ENCODE measurements around the gene FXYD5. TPM values are rescaled to one million over a fixed set of nuclear protein-coding genes. Genes with fewer than 3 reads are reported as not detected.
A peak's percentile ranks its signal among the peaks of the same experiment; 100 is the strongest.

The FXYD5 gene
- total and polyA plus RNA-seq, 9 of the 15 experiments (the other 6 are each of a cell fraction or from before 2014, with no cell fraction given), result 104 to 537 (median 174) TPM

- no peak for TF ChIP-seq ZKSCAN1 (IDR thresholded peaks at IDR 0.05; ENCODE audit: low read depth, low read length)
- TF ChIP-seq FOXP1 (CRISPR knock-in tag; IDR thresholded peaks at IDR 0.05), result no peak
- peak; percentile 34; the same call in 1 of the 2 replicates for TF ChIP-seq CBFA2T3 (IDR thresholded peaks at IDR 0.05)
- no peak for TF ChIP-seq KAT8 (IDR thresholded peaks at IDR 0.05; ENCODE audit: low read depth)
- no peak for TF ChIP-seq SREBF1 (IDR thresholded peaks at IDR 0.05; ENCODE audit: borderline replicate concordance, low read depth, low read length)
- no peak for TF ChIP-seq MEF2A (IDR thresholded peaks at IDR 0.05; ENCODE audit: control insufficient read depth, low read depth, low read length)
- 0 out of 2 replicates have a peak, but pooled peaks have one; percentile 1 for TF ChIP-seq ZNF197 (CRISPR knock-in tag; IDR thresholded peaks at IDR 0.05; ENCODE audit: low read depth)
- no peak for TF ChIP-seq JUN (IDR thresholded peaks at IDR 0.05; ENCODE audit: borderline replicate concordance, low read depth, low read length)
- TF ChIP-seq JUN (CRISPR knock-in tag; IDR thresholded peaks at IDR 0.05; ENCODE audit: borderline replicate concordance), result no peak
- TF ChIP-seq ZNF384 (IDR thresholded peaks at IDR 0.05; ENCODE audit: low read depth, low read length), result no peak
- no peak; the same call in 1 of the 2 replicates for TF ChIP-seq RFX1 (IDR thresholded peaks at IDR 0.05)
- TF ChIP-seq REST (IDR thresholded peaks at IDR 0.05; ENCODE audit: borderline replicate concordance), result peak; percentile 69
- no peak for TF ChIP-seq REST (CRISPR knock-in tag; IDR thresholded peaks at IDR 0.05; ENCODE audit: low read depth)
- no peak for TF ChIP-seq MYBL2 (IDR thresholded peaks at IDR 0.05; ENCODE audit: low read depth)
- no peak for TF ChIP-seq MYBL2 (CRISPR knock-in tag; IDR thresholded peaks at IDR 0.05; ENCODE audit: borderline replicate concordance)
- no peak for TF ChIP-seq MBD2 (IDR thresholded peaks at IDR 0.05; ENCODE audit: borderline replicate concordance, low read depth)
- TF ChIP-seq SIN3A (IDR thresholded peaks at IDR 0.05; ENCODE audit: borderline replicate concordance in 2 of 2, control insufficient read depth in 1 of 2, low read depth in 2 of 2, low read length in 2 of 2), result 0 out of 4 replicates have a peak, but pooled peaks of 1 of the 2 experiments have one; percentile 29
- no peak for TF ChIP-seq MEIS2 (IDR thresholded peaks at IDR 0.05; ENCODE audit: partially characterized antibody)
- TF ChIP-seq TGIF2 (CRISPR knock-in tag; IDR thresholded peaks at IDR 0.05), result no peak
- 0 out of 4 replicates have a peak, but pooled peaks of 1 of the 2 experiments have one; percentile 12 for TF ChIP-seq FOXA3 (CRISPR knock-in tag; conservative IDR thresholded peaks at IDR 0.05 in 1 of 2, IDR thresholded peaks at IDR 0.05 in 1 of 2)
- peak; percentile 24 to 26; a peak in 1 of 4 replicates for TF ChIP-seq NRF1 (conservative IDR thresholded peaks at IDR 0.05 in 1 of 2, IDR thresholded peaks at IDR 0.05 in 1 of 2)
These were observed 9.9 kb downstream of the FXYD5 start (continued) for GRCh38 chr19:35164418-35164817.
